HL-60 (cell line): ENCODE data around the gene FTCD.

Source experiments
- DNase-seq, 2 experiments: peaks; one replicate each; pipeline ENCODE4 v3.0.0-alpha.2; 2010 to 2020; ENCODE audit warnings: low read depth in 1 of 2, low spot score in 1 of 2
- H3K27ac ChIP-seq: fragments of 250-450 bp; sonication (Bioruptor Pico); replicated peaks from 2 replicates; pipeline ENCODE4 v1.5.1; 2020; ENCODE audit warnings: mild to moderate bottlenecking, moderate library complexity
- H3K27me3 ChIP-seq: fragments of 250-450 bp; sonication (Bioruptor Pico); 2 replicates; pipeline ENCODE4 v1.5.1; 2021; ENCODE audit warnings: mild to moderate bottlenecking, moderate library complexity; ENCODE audit not compliant: insufficient read depth, poor library complexity, severe bottlenecking
- H3K4me3 ChIP-seq: replicated peaks from 2 replicates; pipeline ENCODE4 v1.5.1; 2011; ENCODE audit warnings: mild to moderate bottlenecking, control low read depth, low read length; ENCODE audit not compliant: insufficient read depth
- GABPA ChIP-seq: IDR thresholded peaks from 2 replicates; pipeline ENCODE4 v1.6.1; 2012; ENCODE audit warnings: low read depth
- POLR2AphosphoS5 ChIP-seq: IDR thresholded peaks from 2 replicates; pipeline ENCODE4 v1.6.1; 2012; ENCODE audit warnings: low read depth
- REST ChIP-seq: IDR thresholded peaks from 2 replicates; pipeline ENCODE4 v1.6.1; 2012; ENCODE audit warnings: low read depth; ENCODE audit not compliant: insufficient replicate concordance
- SPI1 ChIP-seq: IDR thresholded peaks from 2 replicates; pipeline ENCODE4 v1.6.1; 2012; ENCODE audit warnings: low read depth, mild to moderate bottlenecking, borderline replicate concordance
- TF ChIP-seq, protein P1 (sequence below): IDR thresholded peaks from one replicate; pipeline ENCODE4 v1.5.1; 2011; ENCODE audit warnings: low read length, control low read depth, inconsistent platforms; ENCODE audit not compliant: insufficient read depth

FTCD gene

DNA sequence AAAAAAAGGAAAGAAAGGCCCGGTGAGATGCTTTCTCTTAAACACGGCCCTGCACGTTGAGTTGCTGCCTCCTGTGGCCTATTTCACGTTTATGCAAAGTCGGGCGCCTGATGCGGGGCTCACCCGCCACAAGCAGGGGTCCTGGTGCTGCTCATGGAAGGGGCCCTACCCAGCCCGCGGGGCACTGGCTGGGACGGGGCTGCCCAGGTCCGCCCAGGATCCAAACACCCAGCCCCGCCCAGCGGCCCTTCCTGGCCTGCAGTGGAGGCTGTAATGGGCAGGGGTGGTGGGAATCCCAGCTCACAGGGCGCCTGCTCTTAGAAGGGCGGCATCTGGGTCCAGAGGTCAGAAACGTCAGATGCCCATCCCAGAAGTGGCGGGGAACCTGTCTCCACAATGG, 55.9 kb downstream of the FTCD start:
- no peak overlapping the region for H3K27ac ChIP-seq
- no peak overlapping the region for H3K4me3 ChIP-seq
- TF ChIP-seq, protein P1, sequence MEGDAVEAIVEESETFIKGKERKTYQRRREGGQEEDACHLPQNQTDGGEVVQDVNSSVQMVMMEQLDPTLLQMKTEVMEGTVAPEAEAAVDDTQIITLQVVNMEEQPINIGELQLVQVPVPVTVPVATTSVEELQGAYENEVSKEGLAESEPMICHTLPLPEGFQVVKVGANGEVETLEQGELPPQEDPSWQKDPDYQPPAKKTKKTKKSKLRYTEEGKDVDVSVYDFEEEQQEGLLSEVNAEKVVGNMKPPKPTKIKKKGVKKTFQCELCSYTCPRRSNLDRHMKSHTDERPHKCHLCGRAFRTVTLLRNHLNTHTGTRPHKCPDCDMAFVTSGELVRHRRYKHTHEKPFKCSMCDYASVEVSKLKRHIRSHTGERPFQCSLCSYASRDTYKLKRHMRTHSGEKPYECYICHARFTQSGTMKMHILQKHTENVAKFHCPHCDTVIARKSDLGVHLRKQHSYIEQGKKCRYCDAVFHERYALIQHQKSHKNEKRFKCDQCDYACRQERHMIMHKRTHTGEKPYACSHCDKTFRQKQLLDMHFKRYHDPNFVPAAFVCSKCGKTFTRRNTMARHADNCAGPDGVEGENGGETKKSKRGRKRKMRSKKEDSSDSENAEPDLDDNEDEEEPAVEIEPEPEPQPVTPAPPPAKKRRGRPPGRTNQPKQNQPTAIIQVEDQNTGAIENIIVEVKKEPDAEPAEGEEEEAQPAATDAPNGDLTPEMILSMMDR: no peak
- TF ChIP-seq REST: no peak
- no peak for TF ChIP-seq POLR2AphosphoS5
- TF ChIP-seq SPI1: no peak
- no peak for TF ChIP-seq GABPA
- DNase-seq: no peak
- H3K27me3 ChIP-seq: peaks cover 27% of the 10 kb centered on the region

GRCh38 chr21:46098303-46099141, 56.9 kb downstream of the FTCD start:
- Histone ChIP-seq H3K27ac (no peak overlapping the region), H3K4me3 (no peak overlapping the region), H3K27me3 (peaks cover 23% of the 10 kb centered on the region)
- TF ChIP-seq SPI1: no peak
- TF ChIP-seq GABPA: no peak
- TF ChIP-seq REST: no peak
- TF ChIP-seq POLR2AphosphoS5: no peak
- TF ChIP-seq, protein P1: no peak
- no peak for DNase-seq

DNA sequence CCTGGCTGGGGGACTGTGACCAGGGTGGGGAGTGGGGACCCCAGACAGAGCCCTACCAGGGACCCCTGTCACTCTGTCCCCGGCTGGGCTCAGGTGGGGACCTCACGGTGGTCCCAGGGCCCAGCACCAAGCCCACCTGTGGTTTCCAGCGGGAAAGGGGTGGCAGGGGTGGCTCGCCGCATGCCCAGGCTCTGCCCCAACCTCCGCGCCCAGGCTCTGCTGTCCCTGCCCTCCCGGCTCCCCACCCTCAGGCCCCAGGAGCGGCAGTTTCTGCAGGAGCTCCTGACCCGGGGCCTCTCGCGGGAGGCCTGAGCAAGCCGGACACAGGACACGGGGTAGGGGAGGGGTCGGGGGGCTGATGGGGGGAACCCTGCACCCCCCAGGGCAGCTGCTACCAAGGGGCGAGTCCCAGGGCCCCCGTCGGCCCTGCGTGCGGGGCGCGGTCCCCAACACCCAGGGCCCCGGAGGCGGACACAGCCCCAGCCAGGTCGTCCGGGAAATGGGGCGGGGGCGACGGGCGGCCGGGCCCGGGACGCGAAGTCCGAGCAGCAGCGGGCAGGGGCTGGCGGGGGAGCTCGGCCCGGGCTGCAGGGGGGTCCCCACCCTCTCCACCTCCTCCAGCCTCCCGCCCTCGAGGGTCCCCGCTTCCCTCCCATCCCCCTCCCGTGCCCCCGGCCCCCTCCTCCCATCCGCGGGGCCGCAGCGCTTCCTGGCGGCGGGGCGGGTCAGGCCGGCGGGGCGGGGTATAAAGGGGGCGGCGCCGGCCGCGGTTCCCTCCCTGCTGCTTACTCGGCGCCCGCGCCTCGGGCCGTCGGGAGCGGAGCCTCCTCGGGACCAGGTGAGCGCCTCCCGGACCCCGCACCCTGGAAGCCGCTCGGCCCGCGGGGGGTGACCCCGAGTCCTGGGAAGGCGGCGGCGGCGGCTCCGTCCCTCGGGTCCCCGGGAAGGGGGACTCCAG, 57.8 kb downstream of the FTCD start, which contains the start of gene COL6A2:
TSS of gene COL6A2 (plus strand) at position 777 of the 958 bp plus-strand sequence.
- Histone ChIP-seq H3K27me3 (peaks cover 23% of the 10 kb centered on the region), H3K27ac (no peak within 1 kb of the TSS), H3K4me3 (no peak within 1 kb of the TSS)
- DNase-seq: no peak
- no peak for TF ChIP-seq POLR2AphosphoS5
- no peak for TF ChIP-seq SPI1
- TF ChIP-seq GABPA: no peak
- TF ChIP-seq, protein P1: no peak
- no peak for TF ChIP-seq REST
